HG02588 (cell line): Measurements from ENCODE around the gene GLI2.

Experiments used
- ATAC-seq: cut with Tn5 transposase; IDR thresholded peaks from one replicate; pipeline ENCODE4 v1.9.1; 2021; ENCODE audit warnings: mild to moderate bottlenecking, moderate library complexity; ENCODE audit not compliant: unreplicated experiment

GLI2 gene

GRCh38 chr2:120783969-120784372 is 48.3 kb downstream of the GLI2 start:
- no peak for ATAC-seq
